NCI-H187 (cell line): ENCODE results near the gene BHLHA15.
"Not testable (repeated sequence)": the region's sequence is repeated elsewhere in the genome, so short reads cannot be mapped to it uniquely, and the experiment has no call there.

Experiments used
- DNase-seq, 2 experiments: peaks; one replicate each; lab custom pipeline; 2025; lab: John Stamatoyannopoulos, UW

Gene BHLHA15

DNA sequence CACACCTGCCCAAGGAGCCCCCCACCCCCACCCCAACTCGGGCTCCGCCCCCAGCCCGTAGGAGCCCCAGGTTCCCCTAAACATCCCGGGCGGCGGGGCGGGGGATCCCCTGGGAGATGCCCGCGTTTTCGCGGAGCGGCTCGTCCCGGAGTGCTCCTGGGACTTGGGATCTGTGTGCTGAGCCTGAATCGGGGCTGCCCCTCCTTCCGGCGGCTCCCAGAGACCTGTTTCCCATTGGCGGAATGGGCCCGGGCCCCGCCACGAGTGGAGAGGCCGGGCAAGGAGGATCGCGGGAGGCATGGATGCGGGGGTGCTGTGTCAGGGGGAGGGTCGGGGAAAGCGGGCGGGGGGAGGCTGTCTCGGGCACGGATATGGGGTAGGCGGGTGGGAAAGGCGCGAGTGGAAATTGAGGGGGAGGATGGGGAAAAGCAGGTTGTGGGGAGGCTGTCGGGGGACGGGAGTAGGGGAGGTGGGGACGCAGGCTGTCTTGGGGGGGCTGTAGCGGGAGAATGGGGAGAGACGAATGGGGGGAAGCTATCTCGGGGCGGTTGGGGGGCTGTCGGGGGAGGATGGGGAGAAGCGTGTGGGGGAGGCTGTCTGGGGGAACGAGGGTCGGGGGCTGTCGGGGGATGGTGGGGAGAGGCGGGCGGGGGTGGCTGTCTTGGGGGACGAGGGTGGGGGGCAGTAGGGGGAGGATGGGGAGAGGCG lies 572 bp upstream of the BHLHA15 start:
- no peak for DNase-seq

DNA sequence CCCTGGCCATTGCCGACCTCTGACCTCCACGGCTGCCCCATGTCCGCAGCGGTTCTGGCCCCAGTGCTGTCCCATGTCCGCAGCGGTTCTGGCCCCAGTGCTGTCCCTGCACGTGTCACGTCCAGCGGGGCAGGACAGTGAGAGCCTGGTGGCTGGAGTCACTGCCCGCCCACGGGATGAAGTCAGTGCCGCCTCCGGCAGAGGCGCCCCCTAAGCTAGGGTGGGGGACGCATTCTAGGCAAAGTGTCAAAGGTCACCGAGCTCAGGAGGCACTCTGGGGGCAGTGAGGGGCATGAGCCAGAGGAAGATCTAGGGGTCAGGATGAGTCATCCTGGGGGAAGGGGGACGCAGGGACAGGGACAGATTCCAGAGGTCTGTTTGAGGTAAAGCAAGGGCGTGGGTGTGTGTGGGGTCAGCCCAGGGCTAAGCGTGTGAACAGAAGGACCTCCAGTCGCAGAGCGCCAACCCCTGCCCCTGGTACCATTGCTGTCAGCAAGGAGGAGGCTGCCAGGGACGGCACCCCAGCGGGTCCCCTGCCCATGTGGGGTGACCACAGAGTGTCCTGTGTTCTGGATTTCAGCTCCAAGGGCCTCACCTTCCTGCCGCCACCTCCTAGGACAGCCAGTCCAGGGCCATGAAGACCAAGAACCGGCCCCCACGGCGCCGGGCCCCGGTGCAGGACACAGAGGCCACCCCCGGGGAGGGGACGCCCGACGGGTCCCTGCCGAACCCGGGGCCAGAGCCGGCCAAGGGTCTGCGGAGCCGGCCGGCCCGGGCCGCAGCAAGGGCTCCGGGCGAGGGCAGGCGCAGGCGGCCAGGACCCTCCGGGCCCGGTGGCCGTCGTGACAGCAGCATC lies 665 bp downstream of the BHLHA15 start:
- no peak for DNase-seq

DNA sequence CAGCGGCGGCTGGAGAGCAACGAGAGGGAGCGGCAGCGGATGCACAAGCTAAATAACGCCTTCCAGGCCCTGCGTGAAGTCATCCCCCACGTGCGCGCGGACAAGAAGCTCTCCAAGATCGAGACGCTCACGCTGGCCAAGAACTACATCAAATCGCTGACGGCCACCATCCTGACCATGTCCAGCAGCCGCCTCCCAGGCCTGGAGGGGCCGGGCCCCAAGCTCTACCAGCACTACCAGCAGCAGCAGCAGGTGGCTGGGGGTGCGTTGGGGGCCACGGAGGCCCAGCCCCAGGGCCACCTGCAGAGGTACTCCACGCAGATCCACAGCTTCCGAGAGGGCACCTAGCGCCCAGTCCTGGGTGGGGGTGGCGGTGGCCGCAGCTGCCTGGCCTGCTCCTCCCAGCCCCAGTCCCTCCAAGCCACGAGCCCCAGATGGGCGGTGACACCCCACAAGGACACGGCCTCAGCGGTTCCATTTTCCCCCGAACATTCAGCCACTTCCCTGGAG lies 1.3 kb downstream of the BHLHA15 start:
- DNase-seq: no peak

DNA sequence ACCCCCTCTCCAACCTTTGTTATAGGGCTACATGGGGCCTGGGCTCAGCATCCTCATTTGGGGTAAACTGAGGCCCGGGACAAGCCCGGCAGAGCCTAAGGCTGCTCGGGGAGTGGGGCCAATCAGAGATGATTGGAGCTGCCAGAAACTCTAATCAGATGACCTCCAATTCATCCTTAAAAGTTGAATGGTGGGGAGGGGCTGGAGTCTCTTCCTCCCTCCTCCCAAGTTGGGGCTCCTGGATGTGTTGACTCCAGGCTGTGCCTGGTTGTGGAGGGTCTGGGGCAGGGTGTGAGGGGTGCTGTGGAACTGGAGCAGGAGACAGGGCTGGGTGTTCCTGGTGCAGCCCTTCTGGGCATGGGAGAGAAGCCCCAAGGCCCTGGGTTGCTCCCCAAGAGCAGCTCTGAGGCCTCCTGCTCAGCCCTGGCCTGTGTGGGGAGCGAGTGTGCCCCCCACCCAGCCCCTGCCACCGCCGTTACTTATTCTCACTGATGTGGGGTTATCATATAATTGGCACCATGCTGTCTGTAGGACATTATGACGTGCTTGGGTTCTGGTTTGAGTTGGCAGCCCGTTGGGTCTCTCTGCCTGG lies 2.2 kb downstream of the BHLHA15 start:
- DNase-seq: no peak

DNA sequence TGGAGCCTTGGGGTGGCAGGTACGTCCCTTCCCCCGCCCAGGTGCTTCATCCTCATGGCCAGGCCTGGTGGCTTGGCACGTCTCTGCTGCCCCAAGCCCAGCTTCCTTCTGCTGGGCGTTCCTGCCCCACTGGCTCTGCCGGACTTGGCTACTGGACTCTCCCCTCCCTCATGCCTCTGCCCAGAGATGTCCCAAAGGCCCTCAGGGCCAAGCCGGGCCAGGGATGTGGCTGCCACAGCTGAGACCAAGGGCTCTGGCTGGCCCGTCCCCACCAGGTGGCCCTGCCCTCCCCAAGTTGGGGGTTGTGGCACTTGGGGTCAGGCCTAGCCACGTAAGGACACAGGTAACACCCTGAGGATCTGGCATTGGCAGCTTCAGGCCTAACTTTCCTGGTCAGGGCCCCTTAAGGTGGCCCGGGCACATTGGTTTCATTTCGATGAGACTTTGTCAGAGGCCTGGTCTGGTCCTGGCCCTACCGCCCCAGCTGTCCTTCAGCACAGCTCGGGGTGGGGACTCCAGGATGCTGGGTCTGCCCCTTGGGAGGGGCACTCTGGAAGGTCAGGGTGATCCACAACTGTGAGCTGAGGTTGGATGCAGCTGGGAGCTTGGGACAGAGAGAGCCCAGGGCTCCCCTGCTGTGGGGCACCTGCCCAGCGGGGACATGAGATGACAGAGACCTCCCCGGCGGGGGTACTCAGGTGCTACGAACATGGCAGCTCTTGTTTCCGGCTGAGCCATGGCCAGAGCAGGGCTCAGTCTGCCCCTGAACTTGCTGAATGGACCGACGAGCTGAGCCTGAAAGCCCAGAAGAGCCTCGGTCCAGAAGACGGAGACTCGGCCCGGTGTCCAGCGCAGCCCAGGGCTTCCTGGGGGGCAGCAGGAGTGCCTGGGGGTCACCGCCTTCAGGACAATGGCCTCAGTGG lies 2.9 kb downstream of the BHLHA15 start:
- DNase-seq: no peak

DNA sequence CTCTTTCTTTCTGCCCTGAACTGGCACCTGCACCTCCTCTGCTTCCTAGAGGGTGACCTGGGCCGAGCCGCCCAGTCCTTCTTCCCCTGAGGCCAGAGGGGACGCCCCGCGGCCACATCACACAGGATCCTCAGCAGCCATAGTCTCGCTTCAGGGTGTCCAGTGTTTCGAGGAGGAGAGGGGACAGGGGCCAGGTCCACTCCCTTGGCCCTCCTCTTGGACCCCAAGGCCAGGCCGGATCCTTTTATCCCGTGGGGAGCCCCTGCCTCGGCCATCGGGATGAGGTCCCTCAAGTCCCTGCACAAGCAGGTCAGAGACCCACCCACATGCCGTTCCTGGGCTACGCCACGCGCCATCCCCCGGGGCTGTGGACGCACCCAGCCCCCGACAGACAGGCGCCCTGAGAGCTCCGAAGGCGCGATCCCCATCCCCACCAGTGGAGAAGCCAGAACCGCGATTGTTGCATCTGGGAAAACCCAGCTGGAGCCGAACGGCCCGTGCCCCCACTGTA lies 3.6 kb downstream of the BHLHA15 start:
- no peak for DNase-seq

DNA sequence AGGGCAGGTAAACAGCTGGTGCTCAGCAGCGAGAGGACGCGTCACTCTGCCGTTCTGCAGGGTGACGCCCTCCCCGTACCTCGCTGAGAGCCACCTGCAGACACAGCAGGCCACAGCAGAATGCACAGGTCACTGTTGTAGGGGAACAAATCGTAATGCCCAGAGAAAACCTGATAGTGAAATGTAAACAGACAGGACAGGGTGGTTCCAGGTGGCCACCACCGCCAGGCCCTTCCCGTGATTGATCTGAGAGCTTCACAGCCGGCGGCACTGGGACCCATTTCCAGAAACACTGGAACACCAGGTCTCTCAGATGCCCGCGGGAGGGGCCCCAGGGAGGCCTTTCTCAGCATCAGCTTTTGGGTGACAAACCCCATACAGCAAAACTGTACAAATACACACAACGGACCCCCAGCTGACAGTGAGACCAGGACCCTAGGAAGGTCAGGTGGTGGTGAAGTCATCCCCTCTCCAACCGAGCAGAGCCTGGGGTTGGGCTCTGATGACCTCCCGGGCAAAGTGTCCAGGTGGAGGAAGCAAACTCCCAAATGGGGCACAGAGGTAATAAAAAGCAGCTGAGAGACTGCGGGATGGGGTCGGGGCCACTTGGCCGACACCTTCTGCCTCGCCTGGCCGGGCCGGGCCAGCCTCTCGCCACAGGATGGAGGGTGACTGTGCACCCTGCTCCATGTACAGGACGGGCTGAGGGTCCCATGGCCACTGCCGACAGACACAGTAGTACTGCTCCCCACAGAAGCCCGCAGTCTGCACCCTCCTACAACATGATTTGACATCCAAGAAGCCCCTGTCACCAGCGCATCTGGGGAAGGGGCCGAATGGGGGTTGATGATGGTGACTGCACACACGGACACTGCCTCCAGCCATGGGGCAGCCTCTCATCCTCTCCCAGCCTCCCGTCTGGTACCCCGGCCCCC lies 4.6 kb downstream of the BHLHA15 start:
- no peak for DNase-seq

DNA sequence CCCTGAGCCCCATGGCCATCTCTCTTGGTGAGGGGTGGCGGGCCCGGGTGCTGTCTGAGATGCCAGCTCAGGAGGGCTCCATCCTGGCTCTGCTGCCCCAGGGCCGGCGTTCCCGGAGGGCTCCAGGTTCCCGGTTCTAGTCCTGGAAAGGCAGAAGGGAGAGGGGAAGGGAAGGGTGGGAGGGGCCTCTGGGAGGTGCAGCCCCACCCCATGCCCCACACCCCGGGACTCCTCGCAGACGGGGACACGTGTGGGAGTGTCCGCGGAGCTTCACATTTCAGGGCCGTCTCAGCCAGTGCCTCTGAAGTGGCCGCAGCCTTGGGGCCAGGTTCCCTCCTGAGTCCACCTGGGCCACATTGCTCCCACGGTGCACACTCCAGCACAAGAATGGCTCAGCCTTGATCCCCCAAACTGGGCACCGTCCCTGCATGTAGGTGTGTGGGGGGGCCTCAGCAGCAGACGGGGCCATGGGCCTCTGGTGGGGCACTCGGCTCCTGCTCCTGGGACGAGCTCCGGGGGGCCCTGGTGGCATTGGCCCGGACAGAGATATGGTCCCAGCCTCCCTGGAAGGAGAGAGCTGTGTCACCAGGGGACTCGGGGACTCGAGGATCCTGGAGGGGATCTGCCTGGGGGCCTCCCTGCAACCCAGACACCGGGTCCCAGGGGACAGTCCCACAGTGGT lies 5.8 kb downstream of the BHLHA15 start:
- DNase-seq: no peak

DNA sequence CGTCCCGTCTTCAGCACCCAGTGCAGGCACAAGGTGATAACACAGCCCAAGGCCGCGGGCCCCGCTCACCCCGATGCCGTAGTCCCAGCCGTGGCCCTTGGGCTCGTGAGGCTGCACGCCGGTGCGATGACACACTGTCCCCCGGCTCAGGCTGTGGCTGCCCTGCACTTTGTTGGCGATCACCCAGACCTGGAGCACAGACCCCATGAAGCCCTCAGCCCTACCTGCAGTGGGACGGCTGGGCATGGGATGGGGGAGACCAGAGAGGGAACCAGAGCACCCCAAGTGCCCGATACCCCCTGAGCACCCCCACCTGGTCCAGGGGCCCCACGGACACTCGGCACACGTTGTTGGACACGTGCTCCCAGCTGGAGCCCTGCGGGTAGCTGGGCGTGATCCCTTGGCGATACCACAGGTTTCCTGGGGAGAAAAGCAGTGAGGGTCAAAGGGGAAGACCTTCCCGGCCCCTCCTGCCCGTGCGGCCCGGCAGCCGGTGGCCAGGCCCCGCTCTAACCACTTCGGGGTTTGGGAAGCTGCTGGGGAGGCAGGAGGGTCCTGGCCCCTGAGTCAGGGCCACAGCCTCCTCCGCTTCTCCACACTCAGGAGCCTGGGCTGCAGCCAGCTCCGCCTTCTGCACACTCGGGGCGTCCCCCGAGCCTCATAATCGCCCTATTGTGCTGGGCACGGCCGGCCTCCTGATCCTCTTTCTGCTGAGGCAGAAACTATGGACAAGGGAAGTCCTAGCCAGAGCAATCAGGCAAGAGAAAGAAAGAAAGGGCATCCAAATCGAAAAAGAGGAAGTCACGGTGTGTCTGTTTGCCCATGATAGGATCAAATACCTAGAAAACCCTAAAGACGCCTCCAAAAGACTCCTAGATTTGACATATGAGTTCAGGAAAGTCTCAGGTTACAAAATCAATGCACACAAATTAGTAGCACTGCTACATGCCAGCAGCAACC lies 6.7 kb downstream of the BHLHA15 start:
- no peak for DNase-seq

DNA sequence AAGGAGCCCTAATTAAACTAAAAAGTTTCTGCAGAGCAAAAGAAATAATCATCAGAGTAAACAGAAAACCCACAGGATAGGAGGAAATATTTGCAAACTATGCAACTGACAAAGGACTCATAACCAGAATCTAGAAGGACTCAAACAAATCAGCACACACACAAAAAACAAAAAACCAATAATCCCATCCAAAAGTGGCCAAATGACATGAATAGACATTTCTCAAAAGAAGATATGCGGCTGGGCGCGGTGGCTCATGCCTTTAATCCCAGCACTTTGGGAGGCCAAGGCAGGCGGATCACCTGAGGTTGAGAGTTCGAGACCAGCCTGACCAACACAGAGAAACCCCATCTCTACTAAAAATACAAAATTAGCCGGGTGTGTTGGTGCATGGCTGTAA lies 8.1 kb downstream of the BHLHA15 start:
- not testable (repeated sequence) for DNase-seq

DNA sequence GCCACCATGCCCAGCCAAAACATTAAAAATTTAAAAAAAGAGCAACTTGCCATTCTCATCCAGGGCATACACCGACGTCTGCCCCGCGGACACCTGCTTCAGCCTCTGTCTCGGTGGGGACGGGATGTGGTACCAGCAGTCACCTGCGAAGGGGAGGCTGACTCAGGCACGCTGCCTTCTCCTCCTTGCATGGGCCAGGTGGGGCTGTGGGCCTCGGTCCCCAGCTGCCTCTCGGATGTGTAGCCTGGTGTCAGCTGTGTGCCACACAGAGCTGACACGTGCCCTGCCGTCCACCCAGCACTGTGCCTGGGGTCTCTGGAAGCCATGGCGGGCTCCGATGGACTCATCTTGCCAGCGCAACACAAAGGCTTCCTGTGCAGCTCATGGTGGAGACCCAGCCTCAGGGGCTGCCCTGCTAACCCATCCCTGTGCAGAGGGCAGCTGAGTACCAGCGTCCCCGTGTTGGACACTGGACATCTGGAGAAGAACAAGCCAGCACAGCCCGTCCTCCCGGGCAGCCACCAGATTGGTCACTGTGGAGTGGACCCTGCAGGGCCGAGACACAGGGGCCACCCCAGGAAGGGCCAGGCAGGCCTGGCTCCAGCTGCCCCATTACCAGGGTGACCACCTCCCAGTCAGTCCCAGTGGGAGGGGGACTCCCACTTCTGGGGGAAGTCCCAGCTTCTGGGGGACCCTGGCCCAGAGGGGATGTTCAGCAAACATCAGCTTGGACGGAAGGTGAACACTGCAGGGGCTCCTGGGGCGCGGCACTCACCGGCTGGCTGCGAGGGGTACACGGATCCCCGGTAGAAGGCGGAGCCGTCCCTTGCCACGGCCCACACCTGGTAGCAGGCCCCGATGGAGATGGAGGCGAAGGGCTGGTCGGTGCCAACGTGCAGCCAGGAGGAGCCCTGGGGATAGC lies 10.6 kb downstream of the BHLHA15 start:
- no peak for DNase-seq

DNA sequence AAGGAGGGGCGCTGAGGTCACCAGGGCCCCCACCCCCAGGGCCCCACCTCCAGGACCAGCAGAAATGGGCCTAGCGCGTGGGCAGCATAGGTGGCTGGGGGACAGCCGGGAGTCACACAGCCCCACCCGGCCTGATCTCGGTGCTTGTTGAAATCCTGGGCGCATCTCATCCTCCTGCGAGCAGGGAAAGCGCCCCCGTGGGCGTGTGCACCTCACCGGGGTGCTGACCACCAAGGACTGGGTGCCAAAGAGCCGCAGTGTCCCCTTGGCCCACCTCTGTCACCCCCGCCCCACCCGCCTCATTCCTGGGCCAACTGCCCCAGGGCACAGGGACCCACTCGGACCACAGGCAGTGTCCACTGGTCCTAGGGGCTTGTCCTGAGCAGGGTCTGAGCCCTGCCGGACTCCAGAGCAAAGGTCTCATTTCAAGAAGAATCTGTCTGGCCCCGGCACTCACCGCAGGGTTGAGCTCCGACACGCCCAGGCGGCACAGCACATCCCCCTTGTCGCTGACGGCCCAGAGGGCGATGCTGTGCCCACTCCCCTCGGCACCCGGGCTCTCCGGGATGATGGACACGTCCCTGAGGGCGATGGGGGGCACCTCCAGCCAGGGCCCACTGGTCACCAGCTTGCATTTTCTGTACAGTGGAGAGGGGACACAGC lies 11.4 kb downstream of the BHLHA15 start:
- DNase-seq: no peak

DNA sequence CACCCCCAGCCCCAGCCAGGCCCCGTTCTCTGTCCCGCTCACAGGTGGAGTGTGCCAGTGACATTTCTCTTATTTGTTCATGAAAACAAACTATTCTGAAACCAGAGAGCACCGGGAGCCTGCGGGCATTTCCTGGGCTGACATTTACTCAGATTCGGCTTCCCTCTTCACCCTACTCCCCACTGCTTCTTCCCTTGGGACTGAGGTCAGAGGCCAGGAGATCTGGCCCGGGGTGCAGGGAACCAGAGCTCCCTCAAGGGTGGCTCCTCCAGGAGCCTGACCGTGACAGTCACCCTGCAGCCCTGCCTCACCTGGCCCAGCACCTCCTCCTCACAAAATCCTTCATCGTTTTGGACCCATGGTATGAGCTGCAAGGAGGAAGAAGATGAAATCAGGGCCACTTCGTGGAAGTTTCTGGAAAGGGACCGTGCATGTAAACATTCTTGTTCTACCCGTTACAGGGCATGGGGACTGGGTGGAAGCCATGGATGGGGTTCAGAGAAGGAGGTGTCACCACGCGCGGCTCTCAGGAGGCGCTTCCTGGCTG lies 12.2 kb downstream of the BHLHA15 start:
- no peak for DNase-seq

DNA sequence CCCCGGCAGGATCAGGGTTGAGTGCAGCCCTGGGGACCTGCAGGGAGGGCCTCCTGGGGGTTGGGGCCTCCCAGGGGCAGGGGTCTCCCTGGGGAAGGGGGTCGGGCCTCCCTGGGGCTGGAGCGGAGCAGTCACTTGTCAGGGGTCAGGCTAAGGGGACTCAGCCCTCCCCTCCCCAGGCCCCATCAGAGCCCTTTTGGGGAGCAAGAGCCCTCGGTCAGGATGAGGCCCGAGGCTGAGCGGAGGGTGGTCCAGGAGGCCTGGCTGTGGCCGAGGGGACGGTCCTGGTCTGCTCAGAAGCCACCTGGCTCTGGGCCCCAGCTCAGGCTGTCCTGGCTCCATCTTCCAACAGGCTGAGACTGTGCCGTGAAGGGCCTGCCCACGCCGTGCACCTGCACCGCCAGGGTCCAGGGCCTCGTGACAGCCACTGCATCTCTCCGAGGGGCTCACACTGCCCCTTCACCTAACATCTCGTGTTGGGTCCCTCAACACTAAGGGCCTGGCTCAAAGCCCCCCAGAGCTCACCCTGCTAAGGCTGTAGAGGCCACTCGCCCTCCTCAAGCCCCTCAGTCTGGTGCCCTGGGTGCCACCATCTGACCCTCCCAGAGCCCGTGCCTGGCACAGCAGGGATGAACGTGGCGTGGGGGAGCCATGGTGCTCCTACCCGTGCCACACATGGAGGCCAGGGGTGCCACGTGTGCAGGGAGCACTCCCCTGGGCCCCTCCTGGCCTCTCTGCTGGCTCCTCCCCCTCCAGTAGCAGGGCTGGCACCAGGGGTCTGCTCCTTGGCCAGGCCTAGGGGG lies 12.9 kb downstream of the BHLHA15 start:
- no peak for DNase-seq

DNA sequence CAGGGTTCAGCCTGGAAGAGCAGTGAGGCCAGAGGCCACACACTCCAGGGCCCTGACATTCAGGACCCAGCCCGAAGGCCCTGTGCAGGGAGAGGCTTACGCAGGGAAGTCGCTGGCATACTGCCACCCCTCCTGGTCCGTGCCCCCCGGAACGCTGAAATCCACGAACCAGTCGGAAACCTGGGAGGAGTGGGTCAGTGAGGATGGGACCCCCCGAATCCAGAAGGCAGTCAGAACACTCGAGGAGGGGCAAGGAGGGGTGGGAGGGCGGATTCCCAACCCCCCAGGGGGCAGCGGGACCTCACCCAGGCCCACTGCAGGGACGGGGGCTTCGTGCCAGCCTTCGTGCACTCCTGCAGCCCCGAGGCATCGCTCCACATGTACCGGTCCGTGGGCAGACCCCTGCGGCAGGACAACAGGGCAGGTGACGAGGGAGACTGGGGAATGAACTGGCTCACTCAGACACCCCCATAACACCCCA lies 13.5 kb downstream of the BHLHA15 start:
- DNase-seq: no peak
